Large intestine (tissue), 3 donors: ENCODE measurements around the gene DGAT2L6. TPM values are rescaled to one million over a fixed set of nuclear protein-coding genes. Genes with fewer than 3 reads are reported as not detected.
A peak's percentile ranks its signal among the peaks of the same experiment; 100 is the strongest.

Source experiments
- DNase-seq, 2 donors: peaks; one replicate each; pipeline versions ENCODE4 v3.0.0 to v3.0.0-alpha.2; 2013
- H3K27ac ChIP-seq: one replicate; pipeline ENCODE4 v1.5.1; 2013; ENCODE audit warnings: low read length
- H3K27me3 ChIP-seq: 2 replicates; pipeline ENCODE4 v1.6.1; 2013; ENCODE audit warnings: low read length; ENCODE audit not compliant: control insufficient read depth, insufficient read depth
- H3K36me3 ChIP-seq: 2 replicates; pipeline ENCODE4 v1.6.1; 2013; ENCODE audit warnings: low read length; ENCODE audit not compliant: control insufficient read depth, insufficient read depth
- H3K4me1 ChIP-seq: one replicate; pipeline ENCODE4 v1.6.1; 2013; ENCODE audit warnings: low read length; ENCODE audit not compliant: control insufficient read depth, insufficient read depth
- H3K4me3 ChIP-seq: one replicate; pipeline ENCODE4 v1.5.1; 2013; ENCODE audit warnings: low read length
- H3K9me3 ChIP-seq: one replicate; pipeline ENCODE4 v1.6.1; 2013; ENCODE audit warnings: mild to moderate bottlenecking, low read depth, low read length, moderate library complexity; ENCODE audit not compliant: control insufficient read depth
- WGBS: methylation state at CpG from one replicate; pipeline ENCODE4 v1.1.5; 2013; ENCODE audit warnings: low lambda C conversion rate; ENCODE audit not compliant: insufficient coverage; 5-methylcytosine and 5-hydroxymethylcytosine counted together
- polyA plus RNA-seq: library from polyadenylated mRNA; unstranded; fragments of 120-200 nt; gene quantifications from one replicate; pipeline ENCODE4 v1.2.1, GENCODE V29; 2013

Gene DGAT2L6
- polyA plus RNA-seq, 1 donor, result not detected

GRCh38 chrX:70166601-70167590 is 10.4 kb upstream of the DGAT2L6 start:
- H3K36me3 ChIP-seq, result peaks cover 11% of the 10 kb centered on the region
- no CpG with 5 or more reads among the region's 19 CpGs for WGBS
- no peaks in the 10 kb centered on the region for H3K9me3 ChIP-seq
- no peak for DNase-seq
- no peak overlapping the region for H3K27ac ChIP-seq
- H3K4me3 ChIP-seq, result no peak overlapping the region
- H3K4me1 ChIP-seq, result no peaks in the 10 kb centered on the region
- no peaks in the 10 kb centered on the region for H3K27me3 ChIP-seq

- H3K27ac ChIP-seq, result peak overlapping the region; percentile 23
- no peak overlapping the region for H3K4me3 ChIP-seq
- peak; percentile 19 to 50 for DNase-seq
- peaks cover 10% of the 10 kb centered on the region for H3K36me3 ChIP-seq
- no CpG with 5 or more reads among the region's 11 CpGs for WGBS
- peaks cover 7% of the 10 kb centered on the region for H3K4me1 ChIP-seq
- H3K9me3 ChIP-seq, result no peaks in the 10 kb centered on the region
- H3K27me3 ChIP-seq, result no peaks in the 10 kb centered on the region
These were observed 8.8 kb upstream of the DGAT2L6 start for GRCh38 chrX:70168238-70169188.

- Histone ChIP-seq H3K36me3 (peaks cover 8% of the 10 kb centered on the region), H3K9me3 (no peaks in the 10 kb centered on the region), H3K4me3 (no peak overlapping the region), H3K4me1 (peaks cover 7% of the 10 kb centered on the region), H3K27ac (no peak overlapping the region), H3K27me3 (no peaks in the 10 kb centered on the region)
- no CpG with 5 or more reads among the region's 7 CpGs for WGBS
- DNase-seq, result no peak
These were observed 8.0 kb upstream of the DGAT2L6 start for GRCh38 chrX:70169281-70169680.

- Histone ChIP-seq H3K27me3 (no peaks in the 10 kb centered on the region), H3K36me3 (no peaks in the 10 kb centered on the region), H3K4me3 (no peak overlapping the region), H3K4me1 (peaks cover 7% of the 10 kb centered on the region), H3K9me3 (no peaks in the 10 kb centered on the region), H3K27ac (no peak overlapping the region)
- no CpG with 5 or more reads among the region's 2 CpGs for WGBS
- no peak for DNase-seq
These were observed 5.7 kb upstream of the DGAT2L6 start for GRCh38 chrX:70171624-70172023.

- no peaks in the 10 kb centered on the region for H3K36me3 ChIP-seq
- H3K27me3 ChIP-seq, result no peaks in the 10 kb centered on the region
- no peak overlapping the region for H3K4me3 ChIP-seq
- H3K9me3 ChIP-seq, result no peaks in the 10 kb centered on the region
- DNase-seq, result peak; percentile 9 to 42
- no CpG with 5 or more reads among the region's 3 CpGs for WGBS
- H3K4me1 ChIP-seq, result peaks cover 7% of the 10 kb centered on the region
- no peak overlapping the region for H3K27ac ChIP-seq
These were observed 5.1 kb upstream of the DGAT2L6 start for GRCh38 chrX:70172221-70172620.

- Histone ChIP-seq H3K9me3 (no peaks in the 10 kb centered on the region), H3K36me3 (no peaks in the 10 kb centered on the region), H3K4me1 (peaks cover 7% of the 10 kb centered on the region), H3K4me3 (no peak overlapping the region), H3K27ac (no peak overlapping the region), H3K27me3 (no peaks in the 10 kb centered on the region)
- no CpG with 5 or more reads among the region's 4 CpGs for WGBS
- DNase-seq, result no peak
These were observed 4.3 kb upstream of the DGAT2L6 start for GRCh38 chrX:70172964-70173363.

- Histone ChIP-seq H3K4me1 (peaks cover 7% of the 10 kb centered on the region), H3K27ac (no peak overlapping the region), H3K27me3 (no peaks in the 10 kb centered on the region), H3K36me3 (no peaks in the 10 kb centered on the region), H3K4me3 (no peak overlapping the region), H3K9me3 (no peaks in the 10 kb centered on the region)
- no peak for DNase-seq
- no CpG with 5 or more reads among the region's 4 CpGs for WGBS
These were observed 2.5 kb upstream of the DGAT2L6 start for GRCh38 chrX:70174754-70175153.

GRCh38 chrX:70175338-70175737 is 1.9 kb upstream of the DGAT2L6 start:
- no CpG with 5 or more reads among the region's 7 CpGs for WGBS
- Histone ChIP-seq H3K9me3 (no peaks in the 10 kb centered on the region), H3K27ac (no peak overlapping the region), H3K36me3 (no peaks in the 10 kb centered on the region), H3K27me3 (no peaks in the 10 kb centered on the region), H3K4me3 (no peak overlapping the region), H3K4me1 (peaks cover 7% of the 10 kb centered on the region)
- DNase-seq, result no peak

GRCh38 chrX:70183091-70183490 is 5.8 kb downstream of the DGAT2L6 start:
- Histone ChIP-seq H3K36me3 (no peaks in the 10 kb centered on the region), H3K9me3 (no peaks in the 10 kb centered on the region), H3K27me3 (no peaks in the 10 kb centered on the region), H3K4me3 (no peak overlapping the region), H3K27ac (no peak overlapping the region), H3K4me1 (no peaks in the 10 kb centered on the region)
- no peak for DNase-seq
- WGBS, result no CpG with 5 or more reads among the region's 5 CpGs

- H3K4me1 ChIP-seq, result no peaks in the 10 kb centered on the region
- no peak overlapping the region for H3K4me3 ChIP-seq
- no peaks in the 10 kb centered on the region for H3K36me3 ChIP-seq
- no peak overlapping the region for H3K27ac ChIP-seq
- H3K27me3 ChIP-seq, result no peaks in the 10 kb centered on the region
- no peak for DNase-seq
- H3K9me3 ChIP-seq, result no peaks in the 10 kb centered on the region
These were observed 12.9 kb downstream of the DGAT2L6 start for GRCh38 chrX:70190225-70190624.
